Testis (tissue), 2 donors: ENCODE results near the gene NDUFA13.

Experiments
- CTCF ChIP-seq, 3 experiments: fragments of 450-650 bp in 2 of 3; fragments of 200-600 bp in 1 of 3; sonication (generic) in 1 of 3; IDR thresholded peaks; one replicate each; pipeline ENCODE4 v1.5.1; 2016 to 2019; ENCODE audit warnings: antibody characterized with exemption in 3 of 3, mild to moderate bottlenecking in 2 of 3, moderate library complexity in 1 of 3
- POLR2A ChIP-seq: fragments of 450-650 bp; IDR thresholded peaks from one replicate; pipeline ENCODE4 v1.6.1; 2017; ENCODE audit warnings: antibody characterized with exemption, mild to moderate bottlenecking, moderate library complexity

- TF ChIP-seq POLR2A (no peak), CTCF (IDR thresholded peaks at IDR 0.05) (no peak)
Measured at GRCh38 chr19:19485998-19486290, 30.1 kb upstream of the NDUFA13 start.
